Psoas muscle (tissue), 8 donors: Measurements from ENCODE around the gene SPOCK3. TPM values are rescaled to one million over a fixed set of nuclear protein-coding genes. Genes with fewer than 3 reads are reported as not detected.

Experiments used
- ATAC-seq, 4 donors: fragments of 200-7000 bp; cut with Tn5 transposase; one replicate each; pipeline ENCODE4 v1.9.1; 2020; ENCODE audit warnings: moderate library complexity in 3 of 4, mild to moderate bottlenecking in 2 of 4
- DNase-seq, 2 donors: peaks; one replicate each; pipeline ENCODE4 v3.0.0-alpha.2; 2020
- H3K27ac ChIP-seq: fragments of 200-600 bp; one replicate; pipeline ENCODE4 v1.8.0; 2022
- H3K27me3 ChIP-seq, 3 donors: fragments of 200-600 bp in 1 of 3; one replicate each; pipeline versions ENCODE4 v1.6.1 to v1.8.0; 2013 to 2022; ENCODE audit warnings: low read length in 2 of 3, mild to moderate bottlenecking in 2 of 3, moderate library complexity in 1 of 3; ENCODE audit not compliant: insufficient read depth in 3 of 3
- H3K36me3 ChIP-seq, 2 donors: fragments of 200-600 bp in 1 of 2; one replicate each; pipeline versions ENCODE4 v1.6.1 to v1.8.0; 2013 to 2022; ENCODE audit warnings: low read depth in 1 of 2, mild to moderate bottlenecking in 1 of 2, moderate library complexity in 1 of 2; ENCODE audit not compliant: insufficient read depth in 1 of 2
- H3K4me1 ChIP-seq: fragments of 200-600 bp; one replicate; pipeline ENCODE4 v1.8.0; 2022
- H3K4me3 ChIP-seq: fragments of 200-600 bp; one replicate; pipeline ENCODE4 v1.8.0; 2022; ENCODE audit warnings: mild to moderate bottlenecking
- H3K9me3 ChIP-seq: fragments of 200-600 bp; one replicate; pipeline ENCODE4 v1.8.0; 2022
- CTCF ChIP-seq: fragments of 200-600 bp; IDR thresholded peaks from one replicate; pipeline ENCODE4 v1.8.0; 2022; ENCODE audit warnings: antibody characterized with exemption
- WGBS, 3 donors: extraction: QIAGEN DNeasy Blood & Tissue Kit; methylation state at CpG; one replicate each; pipeline versions ENCODE4 v1.1.6 to v1.1.7; 2013; 5-methylcytosine and 5-hydroxymethylcytosine counted together
- intact Hi-C, 2 donors: fragments of 100-400 bp; cut with DNase I; formaldehyde crosslinking; loops; one replicate each; pipeline versions ENCODE4 v1.11.0 to v1.14.2; 2022
- polyA plus RNA-seq, 3 donors: library from polyadenylated mRNA; stranded (reverse); fragments of 200-250 nt; gene quantifications; one replicate each; pipeline ENCODE4 v1.2.3, GENCODE V29; 2013
- total RNA-seq, 4 donors: library from RNA; stranded (reverse); fragmentation: NEBNext Ultra II Directional in 2 of 4; extraction: Animal tissue kit (Norgen Biotek cat#: 25700) in 2 of 4; gene quantifications; one replicate each; pipeline versions ENCODE4 v1.2.1 to v1.2.4, GENCODE V29; 2021 to 2023
- donor health status: healthy with polysubstance abuse.
- donor health status: DM: no; HTN: no; CAD: no; lungs with moderate emphysema.
- donor health status: Bipolar disorder and iron deficiency.
- donor health status: healthy.
- donor health status: DM: yes; HTN: yes; CAD: no.
- donor health status: DM: no; HTN: no; CAD: no.
- donor health status: DM: no; HTN: no; CAD: no.
- donor health status: DM: yes; HTN: yes; CAD: no.

The SPOCK3 gene
- total and polyA plus RNA-seq, 7 donors = 0.09 to 1.0 (median 0.11) TPM; not detected in 4

- Histone ChIP-seq H3K4me3 (no peak overlapping the region), H3K9me3 (no peaks in the 10 kb centered on the region), H3K27ac (no peak overlapping the region), H3K4me1 (no peaks in the 10 kb centered on the region), H3K36me3 (no peaks in the 10 kb centered on the region), H3K27me3 (no peaks in the 10 kb centered on the region)
- ATAC-seq (no peak), DNase-seq (no peak)
- 76 to 85% (median 81%) methylated on average over 6 of the region's 6 CpGs for WGBS, 3 donors
- intact Hi-C loops = no loop called here
- TF ChIP-seq CTCF = no peak
These were observed 292.7 kb downstream of the SPOCK3 start for GRCh38 chr4:166941629-166942028.

DNA sequence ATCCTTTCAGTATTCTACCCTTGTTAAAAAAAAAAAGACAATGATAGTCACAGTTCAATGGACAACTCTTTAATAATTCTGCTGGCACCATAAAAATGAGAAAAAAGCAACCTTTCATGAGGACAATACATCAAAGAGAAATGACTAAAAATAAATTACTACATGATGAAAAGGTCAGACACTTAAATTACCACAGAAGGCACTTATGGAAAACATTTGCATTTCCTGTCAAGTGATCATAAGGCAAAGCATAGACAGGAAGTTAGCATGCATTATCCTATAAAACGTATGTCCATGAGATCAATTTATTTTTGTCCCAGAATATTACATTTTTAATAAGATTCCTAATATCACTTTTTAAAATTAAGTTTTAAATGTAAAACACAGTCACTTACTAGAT lies 303.8 kb downstream of the SPOCK3 start:
- Histone ChIP-seq H3K27me3 (no peaks in the 10 kb centered on the region), H3K4me1 (no peaks in the 10 kb centered on the region), H3K36me3 (no peaks in the 10 kb centered on the region), H3K27ac (no peak overlapping the region), H3K4me3 (no peak overlapping the region), H3K9me3 (no peaks in the 10 kb centered on the region)
- WGBS, 3 donors = 12 to 54% (median 48%) methylated on average over 1 of the region's 1 CpG
- no peak for TF ChIP-seq CTCF
- ATAC-seq = no peak
- DNase-seq = no peak
- intact Hi-C loops = no loop called here

DNA sequence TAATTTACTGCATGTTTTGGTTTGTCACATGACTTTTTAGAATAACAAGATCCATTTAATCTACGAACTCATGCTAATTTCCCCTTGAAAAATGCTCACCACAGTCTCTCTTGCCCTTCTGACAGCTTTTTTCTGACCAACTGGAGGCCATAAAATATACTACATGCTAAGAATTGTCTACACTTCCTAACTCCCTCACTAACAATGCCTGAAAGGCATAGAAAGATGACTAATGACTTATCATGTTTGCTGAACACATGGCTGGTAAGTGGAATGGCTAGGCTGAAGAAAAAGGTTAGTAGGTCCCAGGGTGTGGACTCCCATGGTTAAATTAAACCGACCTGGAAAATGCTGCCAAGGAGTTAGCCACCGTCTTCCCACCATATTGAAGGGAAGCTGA lies 309.9 kb downstream of the SPOCK3 start:
- no peak overlapping the region for H3K27ac ChIP-seq
- no peaks in the 10 kb centered on the region for H3K9me3 ChIP-seq
- H3K36me3 ChIP-seq = no peaks in the 10 kb centered on the region
- ATAC-seq (no peak), DNase-seq (no peak)
- no peaks in the 10 kb centered on the region for H3K4me1 ChIP-seq
- intact Hi-C loops = no loop called here
- no peak for TF ChIP-seq CTCF
- 55 to 62% (median 61%) methylated on average over 3 of the region's 3 CpGs for whole genome bisulfite sequencing, 3 donors
- H3K27me3 ChIP-seq = no peaks in the 10 kb centered on the region
- H3K4me3 ChIP-seq = no peak overlapping the region

- Histone ChIP-seq H3K36me3 (no peaks in the 10 kb centered on the region), H3K4me1 (no peaks in the 10 kb centered on the region), H3K4me3 (no peak overlapping the region), H3K9me3 (no peaks in the 10 kb centered on the region), H3K27ac (no peak overlapping the region), H3K27me3 (no peaks in the 10 kb centered on the region)
- 64 to 71% (median 65%) methylated on average over 4 of the region's 4 CpGs for WGBS, 3 donors
- DNase-seq (no peak), ATAC-seq (no peak)
- intact Hi-C loops = no loop called here
- no peak for TF ChIP-seq CTCF
These were observed 320.4 kb downstream of the SPOCK3 start for GRCh38 chr4:166913926-166914325.

DNA sequence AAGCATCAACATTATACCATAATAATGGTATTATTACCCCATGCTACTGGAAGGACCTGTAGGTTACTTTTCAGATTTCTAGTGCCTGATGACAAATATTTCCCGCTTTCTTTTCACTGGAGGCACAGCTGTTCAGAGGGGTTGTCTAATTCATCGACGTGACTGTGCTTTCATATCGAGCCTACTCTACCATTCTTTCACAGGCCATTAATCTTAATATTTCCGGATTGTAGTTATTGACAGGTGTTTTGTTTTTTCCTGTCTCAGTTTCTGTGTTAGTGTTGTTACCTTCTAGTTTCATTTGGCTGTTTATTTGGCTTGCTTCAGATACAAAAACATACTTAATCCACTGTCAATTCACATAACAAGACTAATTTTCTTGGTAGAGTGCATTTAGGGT lies 330.9 kb downstream of the SPOCK3 start:
- ATAC-seq (no peak), DNase-seq (no peak)
- H3K27me3 ChIP-seq = no peaks in the 10 kb centered on the region
- no peak for TF ChIP-seq CTCF
- no peaks in the 10 kb centered on the region for H3K4me1 ChIP-seq
- no peak overlapping the region for H3K4me3 ChIP-seq
- H3K9me3 ChIP-seq = no peaks in the 10 kb centered on the region
- 22 to 40% (median 26%) methylated on average over 5 of the region's 5 CpGs for WGBS, 3 donors
- H3K36me3 ChIP-seq = no peaks in the 10 kb centered on the region
- H3K27ac ChIP-seq = no peak overlapping the region
- intact Hi-C loops = no loop called here
